ENCODE results near the gene PPP2R3A.

DNA sequence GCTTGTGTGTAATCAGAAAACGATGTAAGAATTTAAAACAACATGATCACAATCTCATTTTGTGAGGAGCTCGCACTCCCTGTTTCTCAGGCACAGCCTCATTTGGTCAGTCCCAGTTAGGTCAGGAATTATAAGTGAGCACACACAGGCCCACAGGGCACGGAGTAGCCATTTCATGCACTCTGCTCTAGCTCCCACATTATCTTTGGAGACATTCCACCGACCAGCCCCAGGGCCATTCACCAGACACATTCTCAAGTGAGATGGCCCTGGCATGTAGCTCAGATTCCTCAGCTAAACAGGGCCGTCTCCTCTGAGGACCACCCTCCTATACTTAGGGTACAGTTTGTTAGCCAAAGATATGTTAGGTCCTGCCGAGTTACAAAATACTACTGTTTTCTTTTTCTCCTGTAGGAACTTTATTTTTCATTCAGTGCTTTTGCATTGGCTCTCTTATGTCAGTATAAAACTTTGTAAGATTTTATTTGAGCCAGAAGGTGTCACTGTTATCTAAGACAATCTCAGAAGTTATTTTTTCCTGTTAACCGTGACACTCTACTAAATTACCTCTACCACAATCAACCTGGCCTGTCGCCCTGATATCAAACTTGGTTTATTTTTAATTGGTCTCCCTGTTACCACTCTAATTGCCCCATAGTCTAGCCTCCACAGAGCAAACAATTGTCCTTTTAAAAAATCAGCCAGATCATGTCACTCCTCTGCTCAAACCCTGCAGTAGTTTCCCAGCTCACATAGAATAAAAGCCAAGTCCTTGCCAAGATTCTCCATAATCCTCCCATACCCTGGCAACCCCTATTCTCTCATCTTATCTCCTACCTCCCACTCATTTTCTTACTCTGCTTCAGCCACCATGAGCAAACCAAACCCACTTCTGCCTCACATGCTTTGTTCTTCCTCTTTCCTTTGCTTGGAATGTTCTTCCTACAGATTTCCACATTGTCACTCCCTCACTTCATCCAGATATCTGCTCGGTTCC lies 105.7 kb downstream of the PPP2R3A start:
- TF ChIP-seq, protein P1, sequence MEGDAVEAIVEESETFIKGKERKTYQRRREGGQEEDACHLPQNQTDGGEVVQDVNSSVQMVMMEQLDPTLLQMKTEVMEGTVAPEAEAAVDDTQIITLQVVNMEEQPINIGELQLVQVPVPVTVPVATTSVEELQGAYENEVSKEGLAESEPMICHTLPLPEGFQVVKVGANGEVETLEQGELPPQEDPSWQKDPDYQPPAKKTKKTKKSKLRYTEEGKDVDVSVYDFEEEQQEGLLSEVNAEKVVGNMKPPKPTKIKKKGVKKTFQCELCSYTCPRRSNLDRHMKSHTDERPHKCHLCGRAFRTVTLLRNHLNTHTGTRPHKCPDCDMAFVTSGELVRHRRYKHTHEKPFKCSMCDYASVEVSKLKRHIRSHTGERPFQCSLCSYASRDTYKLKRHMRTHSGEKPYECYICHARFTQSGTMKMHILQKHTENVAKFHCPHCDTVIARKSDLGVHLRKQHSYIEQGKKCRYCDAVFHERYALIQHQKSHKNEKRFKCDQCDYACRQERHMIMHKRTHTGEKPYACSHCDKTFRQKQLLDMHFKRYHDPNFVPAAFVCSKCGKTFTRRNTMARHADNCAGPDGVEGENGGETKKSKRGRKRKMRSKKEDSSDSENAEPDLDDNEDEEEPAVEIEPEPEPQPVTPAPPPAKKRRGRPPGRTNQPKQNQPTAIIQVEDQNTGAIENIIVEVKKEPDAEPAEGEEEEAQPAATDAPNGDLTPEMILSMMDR (IDR thresholded peaks at IDR 0.05) = no peak
- TF ChIP-seq POLR2A (IDR thresholded peaks at IDR 0.05) = no peak
